Mucosa of gallbladder (tissue), 1 donor: ENCODE results near the gene AOPEP. TPM values are rescaled to one million over a fixed set of nuclear protein-coding genes. Genes with fewer than 3 reads are reported as not detected.
"Not testable (repeated sequence)": the region's sequence is repeated elsewhere in the genome, so short reads cannot be mapped to it uniquely, and the experiment has no call there.

Source experiments
- DNase-seq: peaks from one replicate; pipeline ENCODE4 v3.0.0-alpha.2; 2020; ENCODE audit warnings: low spot score
- total RNA-seq: library from RNA; stranded (reverse); gene quantifications from one replicate; pipeline ENCODE4 v1.2.1, GENCODE V29; 2021
- donor health status: DM: no; HTN: no; CAD: no.

AOPEP gene
- total RNA-seq, 1 donor from 2014 or later, result 105 TPM

DNA sequence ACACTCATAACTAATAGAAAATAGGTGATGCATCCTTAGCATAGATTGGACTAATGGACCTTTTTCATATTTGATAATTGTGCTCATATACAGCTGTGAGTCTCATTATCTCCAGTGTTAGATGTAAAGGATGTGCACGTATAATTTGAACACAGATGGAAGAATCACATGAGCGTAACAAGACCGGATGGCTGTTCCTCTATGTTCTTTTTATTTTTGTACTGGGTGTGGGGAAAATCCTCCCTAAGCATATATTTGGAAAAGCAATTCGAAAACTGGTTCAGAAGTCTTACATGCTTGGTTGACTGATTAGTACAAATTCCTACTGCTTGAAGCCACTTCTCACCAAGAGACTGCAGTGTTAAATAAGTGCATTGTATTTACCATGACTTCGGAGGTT lies 230.2 kb downstream of the AOPEP start:
- DNase-seq, result no peak

- no peak for DNase-seq
Measured at GRCh38 chr9:94960964-94961363, 234.5 kb downstream of the AOPEP start.

DNA sequence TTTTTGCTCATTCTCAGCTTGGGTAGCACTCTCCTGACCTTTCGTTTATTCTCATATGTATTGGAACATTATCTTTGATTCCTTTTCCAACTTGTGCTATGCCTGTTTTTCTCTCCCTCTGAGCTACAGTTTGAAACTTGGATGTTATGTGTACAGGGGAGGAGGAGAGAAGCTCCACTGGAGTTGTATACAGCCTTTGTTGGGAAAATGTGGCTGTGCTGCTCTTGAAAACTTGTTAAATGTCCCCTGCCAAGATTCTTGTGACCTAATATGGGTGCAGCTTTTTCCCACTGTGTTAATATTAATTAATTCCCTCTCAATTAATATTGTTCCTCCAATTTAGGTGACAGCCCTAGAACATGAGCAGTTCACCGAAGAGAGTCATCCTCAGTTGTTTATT lies 235.4 kb downstream of the AOPEP start:
- DNase-seq, result no peak

DNA sequence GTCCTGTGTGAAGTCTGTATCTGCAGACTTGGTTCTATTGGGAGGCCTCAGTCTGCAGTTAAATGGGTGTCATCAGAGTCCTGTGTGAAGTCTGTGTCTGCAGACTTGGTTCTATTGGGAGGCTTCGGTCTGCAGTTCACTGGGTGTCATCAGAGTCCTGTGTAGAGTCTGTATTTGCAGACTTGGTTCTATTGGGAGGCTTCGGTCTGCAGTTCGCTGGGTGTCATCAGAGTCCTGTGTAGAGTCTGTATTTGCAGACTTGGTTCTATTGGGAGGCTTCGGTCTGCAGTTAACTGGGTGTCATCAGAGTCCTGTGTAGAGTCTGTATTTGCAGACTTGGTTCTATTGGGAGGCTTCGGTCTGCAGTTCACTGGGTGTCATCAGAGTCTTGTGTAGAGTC lies 239.1 kb downstream of the AOPEP start:
- not testable (repeated sequence) for DNase-seq

- not testable (repeated sequence) for DNase-seq
Measured at GRCh38 chr9:94966046-94966445, 239.5 kb downstream of the AOPEP start.

GRCh38 chr9:94967482-94967881 lies 241.0 kb downstream of the AOPEP start:
- DNase-seq, result peak; percentile 72

GRCh38 chr9:94971378-94972131 lies 245.1 kb downstream of the AOPEP start:
- DNase-seq, result peak; percentile 42

- no peak for DNase-seq
Measured at GRCh38 chr9:94973451-94973941, 247.0 kb downstream of the AOPEP start.

GRCh38 chr9:94974154-94974879 lies 247.8 kb downstream of the AOPEP start:
- DNase-seq, result no peak

GRCh38 chr9:94975480-94975879 lies 249.0 kb downstream of the AOPEP start:
- DNase-seq, result no peak

GRCh38 chr9:94976077-94976476 lies 249.6 kb downstream of the AOPEP start:
- no peak for DNase-seq

DNA sequence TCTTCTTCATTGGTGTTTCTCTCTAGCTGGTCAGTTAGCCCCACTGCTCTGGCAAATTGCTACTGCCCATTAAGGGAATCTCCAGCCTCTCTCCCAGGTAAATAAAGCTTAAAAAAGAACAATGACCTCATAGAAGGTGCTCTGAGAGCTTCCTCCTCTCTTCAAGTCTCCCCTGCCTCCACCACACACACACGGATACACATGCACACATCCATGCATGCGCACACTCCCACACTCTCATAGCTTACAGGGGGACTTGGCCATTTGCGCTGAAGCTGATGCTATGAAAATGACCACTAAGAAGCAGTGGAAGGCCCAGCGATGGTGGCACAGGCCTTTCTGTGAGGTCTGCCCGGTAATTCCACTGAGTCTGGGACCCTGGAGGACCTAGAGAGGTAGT lies 250.9 kb downstream of the AOPEP start:
- no peak for DNase-seq

DNA sequence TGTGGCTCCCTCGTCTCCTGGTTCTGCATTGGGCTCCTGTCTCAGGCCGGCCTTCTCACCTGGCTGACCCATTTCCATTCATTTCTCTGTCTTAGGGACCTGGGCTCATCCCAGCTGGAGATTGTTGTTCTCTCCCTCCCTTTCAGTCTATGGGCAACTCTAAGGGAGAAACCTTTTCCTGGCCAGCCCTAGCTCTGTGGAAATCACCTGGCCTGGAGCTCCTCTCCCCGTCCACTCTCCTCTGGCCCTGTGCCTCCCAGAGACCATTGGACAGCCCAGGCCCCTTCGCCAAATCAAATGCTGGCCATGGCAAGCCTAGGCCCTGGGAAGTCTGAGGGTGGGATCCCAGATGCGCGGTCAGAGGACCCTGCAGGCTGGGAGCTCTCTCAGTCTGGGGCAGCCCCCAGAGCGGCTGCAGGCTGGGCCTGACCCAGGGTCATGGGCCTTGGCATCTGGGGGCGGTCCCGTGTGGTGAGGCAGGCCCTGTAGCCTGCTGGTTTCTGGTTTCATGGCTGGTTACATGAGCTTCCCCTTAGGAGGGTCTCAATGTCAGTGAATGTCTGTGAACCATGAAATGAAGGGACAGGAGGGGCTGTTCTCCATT lies 253.5 kb downstream of the AOPEP start:
- DNase-seq, result no peak

DNA sequence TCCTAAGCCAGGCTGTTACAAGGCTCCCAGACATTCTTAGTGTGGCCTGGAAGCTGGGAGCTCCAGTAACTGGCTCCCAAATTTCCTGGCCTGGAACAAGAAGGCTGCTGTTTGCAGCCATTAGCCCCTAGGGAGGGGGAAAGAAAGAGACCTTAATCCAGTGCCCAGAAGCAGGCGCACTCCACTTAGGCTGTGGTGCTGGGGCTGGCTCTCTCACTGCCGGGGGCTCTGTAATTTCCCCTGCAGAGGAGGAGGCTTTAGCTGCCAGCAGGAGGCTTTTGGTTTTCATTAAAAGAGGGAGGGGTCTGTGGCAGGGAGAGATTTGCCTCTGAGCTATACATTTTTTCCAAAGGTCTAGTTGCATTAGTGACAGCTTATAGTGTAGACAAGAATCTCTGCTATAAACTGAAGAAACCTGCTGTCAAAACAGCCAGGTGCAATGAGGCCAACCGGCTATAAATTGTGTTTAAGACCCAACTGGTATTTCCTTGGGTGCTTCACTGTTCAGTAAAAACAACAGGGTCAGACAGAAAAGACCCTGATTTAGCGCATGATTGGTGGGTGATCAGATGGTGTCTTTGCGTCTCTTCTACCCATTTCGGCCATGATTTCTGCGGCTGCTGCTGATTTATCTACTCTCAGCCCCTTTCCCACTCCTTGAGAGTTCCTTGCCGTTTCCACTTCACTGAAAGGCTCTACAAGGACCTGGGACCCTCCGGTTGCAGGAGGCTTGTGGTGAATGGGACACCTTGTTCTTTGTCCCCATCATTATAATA lies 254.6 kb downstream of the AOPEP start:
- no peak for DNase-seq

DNA sequence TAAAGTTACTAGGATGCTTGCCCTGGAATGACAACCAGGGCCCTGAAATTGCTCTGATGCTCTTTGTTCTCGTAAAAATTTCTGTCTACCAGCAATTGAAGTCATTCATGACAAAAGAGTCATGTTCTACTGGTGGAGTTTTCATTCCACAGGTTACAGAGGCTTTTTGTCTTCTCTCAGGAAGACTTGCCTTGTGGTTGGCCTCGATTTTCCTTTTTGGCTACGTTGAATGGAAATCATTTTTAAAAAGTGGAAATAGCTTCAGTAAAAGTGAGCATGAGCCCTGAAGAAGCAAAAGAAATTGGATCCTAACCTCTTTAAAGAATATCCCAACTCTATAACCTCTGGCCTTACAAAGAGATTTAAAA lies 255.2 kb downstream of the AOPEP start:
- no peak for DNase-seq

DNA sequence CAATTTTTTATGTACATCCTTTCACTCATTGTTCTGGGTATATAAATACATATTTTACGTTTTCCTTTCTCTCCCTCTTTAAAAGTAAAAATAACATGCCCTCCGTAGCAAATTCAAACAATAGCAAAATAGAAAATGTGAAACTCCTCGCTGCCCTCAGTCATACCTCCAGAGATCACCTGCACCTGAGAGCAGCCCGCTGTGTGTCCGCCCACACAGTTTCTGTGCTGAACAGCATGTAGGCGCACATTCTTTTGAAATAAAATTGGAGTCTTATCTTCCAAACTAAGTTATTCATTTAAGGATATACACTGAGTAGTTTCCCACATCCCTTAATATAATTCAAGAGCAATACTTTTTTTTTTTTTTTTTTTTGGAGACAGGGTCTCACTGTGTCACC lies 255.7 kb downstream of the AOPEP start:
- DNase-seq, result no peak

GRCh38 chr9:94983552-94983951 lies 257.1 kb downstream of the AOPEP start:
- peak; percentile 25 for DNase-seq

DNA sequence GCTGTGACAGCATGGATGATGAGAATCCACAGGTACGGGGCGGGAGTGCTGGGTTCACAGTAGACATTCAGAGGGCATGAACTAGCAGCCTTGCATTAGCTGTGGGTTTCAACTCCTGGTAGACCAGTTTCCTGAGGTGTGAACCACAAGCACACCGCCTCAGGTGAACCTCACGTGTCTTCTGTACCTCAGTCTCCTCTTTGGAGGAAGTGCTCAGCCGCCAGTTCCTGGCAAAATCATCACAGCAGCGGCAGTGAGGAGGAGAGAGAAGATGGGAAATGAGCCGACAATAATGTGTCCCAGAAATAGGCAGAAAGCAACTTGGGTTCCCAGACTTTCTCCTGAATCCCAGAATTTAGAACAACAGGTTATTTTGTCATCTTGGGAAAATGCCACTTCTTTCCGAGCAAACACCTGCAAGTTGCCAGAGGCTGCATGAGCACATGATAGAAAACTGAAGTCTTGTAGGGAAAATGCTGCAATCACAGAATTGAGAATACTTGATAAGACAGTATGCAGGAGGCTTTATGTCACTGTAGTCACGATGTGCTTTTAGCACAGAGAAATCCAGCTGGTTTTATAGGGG lies 258.5 kb downstream of the AOPEP start:
- no peak for DNase-seq

DNA sequence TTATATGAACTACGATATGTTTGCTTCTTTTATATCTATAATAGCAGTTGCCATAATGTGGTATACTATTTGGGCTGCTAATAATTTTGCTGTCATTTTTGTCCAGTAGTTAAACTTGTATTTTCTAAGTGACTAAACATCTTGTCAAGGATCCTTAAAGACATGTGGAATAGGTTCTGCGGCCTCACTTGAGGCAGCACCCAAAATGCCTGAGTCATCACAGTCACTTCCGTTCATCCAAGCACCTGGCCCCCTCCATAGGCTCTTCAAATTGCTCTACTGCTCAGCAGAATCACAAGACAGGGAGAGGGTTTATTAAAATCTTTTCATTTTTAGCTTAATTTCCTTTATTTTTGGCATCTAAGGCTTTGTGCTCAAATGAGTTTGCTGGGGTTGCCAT lies 259.1 kb downstream of the AOPEP start:
- DNase-seq, result no peak

GRCh38 chr9:94987731-94988130 lies 261.2 kb downstream of the AOPEP start:
- DNase-seq, result no peak

DNA sequence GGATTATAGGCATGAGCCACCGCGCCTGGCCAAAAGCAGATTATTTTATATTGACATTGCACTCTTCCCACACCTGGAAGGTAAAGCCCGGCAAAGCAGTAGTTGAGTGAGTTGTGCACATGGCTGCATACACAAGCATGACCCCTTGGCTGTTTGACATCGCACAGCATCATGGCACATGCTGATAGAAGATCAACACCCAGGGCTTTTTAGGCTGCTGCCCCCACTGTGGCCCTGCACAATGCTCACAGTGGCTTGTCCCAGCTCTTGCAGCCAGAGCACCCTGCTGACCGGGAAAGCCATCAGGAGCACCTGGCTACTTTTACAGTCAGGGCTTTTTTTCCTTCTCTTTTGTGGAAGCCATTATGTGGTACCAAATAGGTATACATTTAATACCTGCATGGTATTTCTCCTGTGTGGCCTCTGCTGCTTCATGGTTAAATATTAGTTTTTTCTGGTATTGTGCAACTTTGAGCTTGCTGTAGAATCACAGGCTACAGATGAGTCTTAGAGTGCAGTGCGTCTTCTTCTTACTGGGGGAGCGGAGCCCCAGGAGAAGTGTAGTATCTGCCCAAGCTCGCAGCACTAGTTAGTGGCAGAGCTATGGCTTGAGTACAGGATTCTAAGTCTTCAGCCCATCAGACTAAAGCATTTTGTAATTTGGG lies 264.5 kb downstream of the AOPEP start:
- DNase-seq, result no peak
